CD4-positive, alpha-beta T cell treated with Interleukin-4 for 4 hours (primary cell): ENCODE measurements around the gene COPZ1.

Source experiments
- DNase-seq: peaks from one replicate; pipeline ENCODE4 v3.0.0-alpha.2; 2020

Gene COPZ1

GRCh38 chr12:54359762-54360351 is 34.9 kb downstream of the COPZ1 start:
- no peak for DNase-seq

- no peak for DNase-seq
These were observed 36.0 kb downstream of the COPZ1 start for GRCh38 chr12:54360717-54361456.

- DNase-seq = no peak
These were observed 38.1 kb downstream of the COPZ1 start for GRCh38 chr12:54363047-54363446.

GRCh38 chr12:54363618-54364017 is 38.7 kb downstream of the COPZ1 start:
- DNase-seq = no peak

GRCh38 chr12:54364413-54364812 is 39.5 kb downstream of the COPZ1 start, which contains the start of gene GPR84:
Gene GPR84 (minus strand): TSS chr12:54364486. CDS start chr12:54363851, 635 bp downstream.
- DNase-seq = no peak

GRCh38 chr12:54368025-54368708 is 43.2 kb downstream of the COPZ1 start:
- no peak for DNase-seq

- peak; percentile 86 for DNase-seq
These were observed 44.0 kb downstream of the COPZ1 start for GRCh38 chr12:54368709-54369596.

GRCh38 chr12:54369597-54370131 is 44.7 kb downstream of the COPZ1 start:
- no peak for DNase-seq

- DNase-seq = no peak
These were observed 45.3 kb downstream of the COPZ1 start for GRCh38 chr12:54370171-54370730.

GRCh38 chr12:54371328-54372112 is 46.6 kb downstream of the COPZ1 start:
- DNase-seq = no peak

GRCh38 chr12:54372113-54372806 is 47.3 kb downstream of the COPZ1 start:
- DNase-seq = no peak

- DNase-seq = no peak
These were observed 49.0 kb downstream of the COPZ1 start for GRCh38 chr12:54373649-54374561.

- no peak for DNase-seq
These were observed 49.8 kb downstream of the COPZ1 start for GRCh38 chr12:54374562-54375258.

- no peak for DNase-seq
These were observed 50.3 kb downstream of the COPZ1 start for GRCh38 chr12:54375259-54375579.

- DNase-seq = no peak
These were observed 51.7 kb downstream of the COPZ1 start for GRCh38 chr12:54376596-54376995.

GRCh38 chr12:54377007-54377406 is 52.1 kb downstream of the COPZ1 start:
- DNase-seq = no peak

- DNase-seq = no peak
These were observed 53.0 kb downstream of the COPZ1 start for GRCh38 chr12:54377797-54378515.

- DNase-seq = no peak
These were observed 54.0 kb downstream of the COPZ1 start for GRCh38 chr12:54378796-54379397.
